IMR-90 (cell line): ENCODE measurements around the gene DUS1L. TPM values are rescaled to one million over a fixed set of nuclear protein-coding genes. Genes with fewer than 3 reads are reported as not detected.

Experiments
- ATAC-seq: fragments of 200-7000 bp; cut with Tn5 transposase; 2 replicates; pipeline ENCODE4 v1.9.1; 2020; ENCODE audit warnings: low read depth, mild to moderate bottlenecking, moderate library complexity
- BruUV-seq: library from RNA; stranded (reverse); fragments of 400-500 nt; replicated peaks from 2 replicates; lab custom pipeline; 2021; lab: Mats Ljungman, UMichigan
- CTCF ChIA-PET: fragments of 300-600 bp; formaldehyde crosslinking; extraction: SDS; loops from one replicate; lab custom pipeline; 2021; ENCODE audit warnings: antibody characterized with exemption; lab: Yijun Ruan, JAX
- POLR2A ChIA-PET: fragments of 300-600 bp; sonication (Branson Sonifier 250); formaldehyde crosslinking; loops from one replicate; lab custom pipeline; 2022; ENCODE audit warnings: antibody characterized with exemption; ENCODE audit not compliant: unreplicated experiment; lab: Charles Lee
- DNase-seq: peaks from one replicate; pipeline ENCODE4 v3.0.0; 2013
- H2AFZ ChIP-seq: replicated peaks from 2 replicates; pipeline ENCODE3; 2013; ENCODE audit warnings: low read length, mild to moderate bottlenecking; ENCODE audit not compliant: poor library complexity
- H2AK5ac ChIP-seq: 2 replicates; pipeline ENCODE4 v1.6.1; 2013; ENCODE audit warnings: low read depth, low read length, inconsistent platforms
- H2AK9ac ChIP-seq: replicated peaks from 2 replicates; pipeline ENCODE3; 2013; ENCODE audit warnings: mild to moderate bottlenecking, low read depth, low read length, moderate library complexity; ENCODE audit not compliant: poor library complexity
- H2BK120ac ChIP-seq: 2 replicates; pipeline ENCODE4 v1.6.1; 2013; ENCODE audit warnings: low read depth, low read length, inconsistent platforms
- H2BK15ac ChIP-seq: 3 replicates; pipeline ENCODE4 v1.6.1; 2013; ENCODE audit warnings: low read depth, low read length, inconsistent platforms
- H2BK20ac ChIP-seq: 2 replicates; pipeline ENCODE4 v1.6.1; 2013; ENCODE audit warnings: low read depth, mild to moderate bottlenecking, inconsistent platforms, low read length, moderate library complexity
- H2BK5ac ChIP-seq: 2 replicates; pipeline ENCODE4 v1.6.1; 2013; ENCODE audit warnings: mild to moderate bottlenecking, low read depth, low read length, inconsistent platforms; ENCODE audit not compliant: poor library complexity, severe bottlenecking
- H3K14ac ChIP-seq: replicated peaks from 2 replicates; pipeline ENCODE4 v1.6.1; 2013; ENCODE audit warnings: low read depth, low read length, inconsistent platforms
- H3K18ac ChIP-seq: 2 replicates; pipeline ENCODE4 v1.6.1; 2013; ENCODE audit warnings: low read depth, low read length, control low read depth
- H3K23ac ChIP-seq: 2 replicates; pipeline ENCODE4 v1.6.1; 2013; ENCODE audit warnings: low read depth, low read length, inconsistent platforms
- H3K27ac ChIP-seq: 2 replicates; pipeline ENCODE4 v1.5.1; 2013; ENCODE audit warnings: mild to moderate bottlenecking, control low read depth, low read length; ENCODE audit not compliant: insufficient read depth
- H3K27me3 ChIP-seq: 2 replicates; pipeline ENCODE4 v1.6.1; 2013; ENCODE audit warnings: low read length; ENCODE audit not compliant: control insufficient read depth, insufficient read depth
- H3K36me3 ChIP-seq: 2 replicates; pipeline ENCODE4 v1.6.1; 2013; ENCODE audit warnings: low read length, mixed read lengths; ENCODE audit not compliant: control insufficient read depth, insufficient read depth
- H3K4ac ChIP-seq: 2 replicates; pipeline ENCODE4 v1.6.1; 2013; ENCODE audit warnings: low read depth, low read length, inconsistent platforms
- H3K4me1 ChIP-seq: 2 replicates; pipeline ENCODE4 v1.6.1; 2013; ENCODE audit warnings: low read length, mixed read lengths; ENCODE audit not compliant: control insufficient read depth, insufficient read depth
- H3K4me2 ChIP-seq: 2 replicates; pipeline ENCODE4 v1.6.1; 2013; ENCODE audit warnings: low read depth, mild to moderate bottlenecking, control low read depth, low read length, moderate library complexity
- H3K4me3 ChIP-seq: 2 replicates; pipeline ENCODE4 v1.5.1; 2013; ENCODE audit warnings: low read depth, mild to moderate bottlenecking, control low read depth, low read length, moderate library complexity; ENCODE audit not compliant: insufficient read depth
- H3K56ac ChIP-seq: 2 replicates; pipeline ENCODE4 v1.6.1; 2013; ENCODE audit warnings: low read length, inconsistent platforms; ENCODE audit not compliant: insufficient read depth; ENCODE audit errors: extremely low read depth
- H3K79me1 ChIP-seq, 2 experiments: 2 replicates each; pipeline ENCODE4 v1.6.1; 2013; ENCODE audit warnings: low read length in 2 of 2, inconsistent platforms in 1 of 2, low read depth in 1 of 2
- H3K9ac ChIP-seq: 2 replicates; pipeline ENCODE4 v1.6.1; 2013; ENCODE audit warnings: low read depth, low read length, control low read depth
- H3K9me1 ChIP-seq: 2 replicates; pipeline ENCODE4 v1.6.1; 2013; ENCODE audit warnings: low read length, inconsistent platforms; ENCODE audit not compliant: insufficient read depth
- H3K9me3 ChIP-seq: 2 replicates; pipeline ENCODE4 v1.6.1; 2013; ENCODE audit warnings: low read length; ENCODE audit not compliant: control insufficient read depth, insufficient read depth
- H4K20me1 ChIP-seq: 2 replicates; pipeline ENCODE4 v1.6.1; 2013; ENCODE audit warnings: low read length, inconsistent platforms; ENCODE audit not compliant: insufficient read depth
- H4K5ac ChIP-seq: 2 replicates; pipeline ENCODE4 v1.6.1; 2013; ENCODE audit warnings: mild to moderate bottlenecking, low read depth, low read length, control low read depth
- H4K8ac ChIP-seq, 2 experiments: 2 replicates each; pipeline ENCODE4 v1.6.1; 2013; ENCODE audit warnings: low read depth in 2 of 2, low read length in 2 of 2, control low read depth in 1 of 2, inconsistent platforms in 1 of 2
- H4K91ac ChIP-seq: 2 replicates; pipeline ENCODE4 v1.6.1; 2013; ENCODE audit warnings: low read depth, low read length, inconsistent platforms; ENCODE audit not compliant: insufficient read depth
- BHLHE40 ChIP-seq: fragments of 150-350 bp; IDR thresholded peaks from 2 replicates; pipeline ENCODE4 v1.6.1; 2016; ENCODE audit warnings: mild to moderate bottlenecking, low read depth, low read length
- CEBPB ChIP-seq: IDR thresholded peaks from 2 replicates; pipeline ENCODE4 v1.6.1; 2012; ENCODE audit warnings: low read depth, low read length, improper control_type of control experiment
- CHD1 ChIP-seq: IDR thresholded peaks from 2 replicates; pipeline ENCODE4 v1.6.1; 2012; ENCODE audit warnings: low read depth, low read length, improper control_type of control experiment
- CTCF ChIP-seq: conservative IDR thresholded peaks from 2 replicates; pipeline ENCODE4 v1.5.1; 2012; ENCODE audit warnings: mild to moderate bottlenecking, low read depth, low read length, improper control_type of control experiment
- ELK1 ChIP-seq: fragments of 150-350 bp; IDR thresholded peaks from 2 replicates; pipeline ENCODE4 v1.6.1; 2016; ENCODE audit warnings: low read depth, mild to moderate bottlenecking, low read length, moderate library complexity, borderline replicate concordance
- FOS ChIP-seq: fragments of 150-350 bp; IDR thresholded peaks from 2 replicates; pipeline ENCODE4 v1.6.1; 2016; ENCODE audit warnings: low read depth, low read length
- MAFK ChIP-seq: IDR thresholded peaks from 2 replicates; pipeline ENCODE4 v1.6.1; 2012; ENCODE audit warnings: low read depth, low read length, improper control_type of control experiment
- MXI1 ChIP-seq: IDR thresholded peaks from 2 replicates; pipeline ENCODE4 v1.6.1; 2012; ENCODE audit warnings: low read depth, mild to moderate bottlenecking, low read length, moderate library complexity, borderline replicate concordance
- NFE2L2 ChIP-seq: fragments of 150-350 bp; IDR thresholded peaks from 2 replicates; pipeline ENCODE4 v1.6.1; 2016; ENCODE audit warnings: low read depth, mild to moderate bottlenecking, low read length
- POLR2A ChIP-seq: IDR thresholded peaks from 2 replicates; pipeline ENCODE4 v1.6.1; 2012; ENCODE audit warnings: mild to moderate bottlenecking, low read depth, low read length
- RCOR1 ChIP-seq: IDR thresholded peaks from 2 replicates; pipeline ENCODE4 v1.6.1; 2012; ENCODE audit warnings: mild to moderate bottlenecking, low read length, improper control_type of control experiment; ENCODE audit not compliant: insufficient replicate concordance
- RFX5 ChIP-seq: IDR thresholded peaks from 2 replicates; pipeline ENCODE4 v1.8.0; 2012; ENCODE audit warnings: low read depth, mild to moderate bottlenecking, low read length, moderate library complexity
- SMC3 ChIP-seq: fragments of 150-350 bp; IDR thresholded peaks from 2 replicates; pipeline ENCODE4 v1.6.1; 2016; ENCODE audit warnings: low read depth, mild to moderate bottlenecking, antibody characterized with exemption, low read length, moderate library complexity
- USF2 ChIP-seq: fragments of 150-350 bp; IDR thresholded peaks from 2 replicates; pipeline ENCODE4 v1.6.1; 2017; ENCODE audit warnings: mild to moderate bottlenecking, antibody characterized with exemption, low read length, low read depth
- WGBS, 2 experiments: methylation state at CpG; one replicate each; pipeline versions ENCODE4 v1.1.5 to v1.1.7; 2013; ENCODE audit warnings: missing lambda C conversion rate in 2 of 2; ENCODE audit not compliant: insufficient read length in 1 of 2; ENCODE audit errors: extremely low coverage in 2 of 2; 5-methylcytosine and 5-hydroxymethylcytosine counted together
- dilution Hi-C: fragments of 300-500 bp; cut with HindIII; formaldehyde crosslinking; loops from one replicate; pipeline ENCODE4 v1.14.3; 2018; ENCODE audit warnings: low sequenced_read_pairs; ENCODE audit not compliant: unreplicated experiment
- in situ Hi-C: fragments of 300-500 bp; cut with MboI; formaldehyde crosslinking; loops from 3 replicates; pipeline ENCODE4 v1.14.3; 2019; ENCODE audit warnings: low sequenced_read_pairs, inconsistent platforms, mixed read lengths
- intact Hi-C: fragments of 100-400 bp; cut with micrococcal nuclease; formaldehyde crosslinking; loops from 2 replicates; pipeline ENCODE4 v1.10.0; 2022
- polyA plus RNA-seq, 3 experiments: library from polyadenylated mRNA; depleted of rRNA; stranded (reverse); fragments of >200 nt; gene quantifications; 2 replicates each; pipeline ENCODE4 v1.2.3, GENCODE V29; 2012; ENCODE audit warnings: low replicate concordance in 1 of 3
- total RNA-seq: library from RNA; depleted of rRNA; stranded (reverse); fragments of >200 nt; gene quantifications from 2 replicates; pipeline ENCODE4 v1.2.3, GENCODE V29; 2012

The DUS1L gene
- total and polyA plus RNA-seq, 2 of the 4 experiments (the other 2 are of a cell fraction): 29.0 to 76.9 TPM

- Histone ChIP-seq H3K9me3 (no peaks in the 10 kb centered on the region), H2BK15ac (no peak overlapping the region), H4K91ac (no peak overlapping the region), H3K36me3 (no peaks in the 10 kb centered on the region), H3K4me2 (no peak overlapping the region), H3K14ac (no peak overlapping the region), H3K9me1 (no peaks in the 10 kb centered on the region), H3K79me1 (no peaks in the 10 kb centered on the region), H3K4me1 (no peaks in the 10 kb centered on the region), H4K5ac (no peak overlapping the region), H3K27ac (no peak overlapping the region), H3K27me3 (no peaks in the 10 kb centered on the region), H2BK120ac (no peak overlapping the region), H3K4me3 (no peak overlapping the region), H2AK9ac (no peak overlapping the region), H3K56ac (no peak overlapping the region), H2BK20ac (no peak overlapping the region), H2AFZ (no peak overlapping the region), H4K8ac (no peak overlapping the region), H2AK5ac (no peak overlapping the region), H4K20me1 (no peaks in the 10 kb centered on the region), H3K18ac (no peak overlapping the region), H3K9ac (no peak overlapping the region), H3K23ac (no peak overlapping the region), H3K4ac (no peak overlapping the region), H2BK5ac (no peak overlapping the region)
- no TSS peak for BruUV-seq
- ATAC-seq (no peak), DNase-seq (no peak)
- in situ Hi-C loops (no loop called here), intact Hi-C loops (no loop called here), dilution Hi-C loops (no loop called here)
- ChIA-PET POLR2A (no interaction called here), CTCF (no interaction called here)
- no CpG with 5 or more reads among the region's 6 CpGs for WGBS, 2 experiments
- no peak for TF ChIP-seq SMC3
- TF ChIP-seq CEBPB: no peak
- no peak for TF ChIP-seq CTCF
- TF ChIP-seq POLR2A: no peak
- TF ChIP-seq MXI1: no peak
- TF ChIP-seq RFX5: no peak
- TF ChIP-seq FOS: no peak
- TF ChIP-seq NFE2L2: no peak
- TF ChIP-seq USF2: no peak
- TF ChIP-seq RCOR1: no peak
- no peak for TF ChIP-seq BHLHE40
- no peak for TF ChIP-seq MAFK
- TF ChIP-seq CHD1: no peak
- no peak for TF ChIP-seq ELK1
Measured at GRCh38 chr17:82072827-82073226, 7.2 kb upstream of the DUS1L start.
